ENCODE results near the gene PSKH1.

DNA sequence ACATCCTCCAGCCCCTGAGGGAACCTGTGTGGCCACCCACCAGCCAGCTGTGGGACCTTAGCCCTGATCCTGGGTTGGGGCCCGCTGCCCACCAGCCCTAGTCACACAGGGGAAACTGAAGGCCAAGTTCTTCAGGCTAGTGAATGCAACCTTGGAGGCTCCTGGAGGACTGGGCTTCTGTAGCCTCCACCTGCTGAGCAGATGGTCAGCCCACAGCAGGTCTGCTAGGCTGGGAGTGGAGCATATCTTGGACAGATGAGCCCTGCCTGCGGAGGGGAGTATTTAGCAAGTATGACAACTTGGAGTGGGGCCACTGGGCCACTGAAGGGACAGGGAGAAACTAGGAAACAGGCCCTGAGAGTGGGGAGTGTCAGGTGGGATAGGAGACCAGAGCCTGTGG, 83.2 kb downstream of the PSKH1 start:
- TF ChIP-seq CTCF (IDR thresholded peaks at IDR 0.05; ENCODE audit: insufficient read depth, low read length) (no peak), POLR2AphosphoS5 (IDR thresholded peaks at IDR 0.05; ENCODE audit: low read depth) (no peak), REST (IDR thresholded peaks at IDR 0.05; ENCODE audit: insufficient replicate concordance, low read depth) (no peak)

Measured in HL-60 (cell line).